A204.1 (cell line): ENCODE measurements around the gene INS.

Source experiments
- FAIRE-seq: peaks from 2 replicates; lab custom pipeline; 2012; peaks lifted over from hg19 to GRCh38; lab: Jason Lieb, UNC

INS gene

GRCh38 chr11:2164861-2165555 lies 4.0 kb upstream of the INS start:
- no peak for FAIRE-seq

GRCh38 chr11:2164081-2164480 lies 3.1 kb upstream of the INS start:
- no peak for FAIRE-seq

DNA sequence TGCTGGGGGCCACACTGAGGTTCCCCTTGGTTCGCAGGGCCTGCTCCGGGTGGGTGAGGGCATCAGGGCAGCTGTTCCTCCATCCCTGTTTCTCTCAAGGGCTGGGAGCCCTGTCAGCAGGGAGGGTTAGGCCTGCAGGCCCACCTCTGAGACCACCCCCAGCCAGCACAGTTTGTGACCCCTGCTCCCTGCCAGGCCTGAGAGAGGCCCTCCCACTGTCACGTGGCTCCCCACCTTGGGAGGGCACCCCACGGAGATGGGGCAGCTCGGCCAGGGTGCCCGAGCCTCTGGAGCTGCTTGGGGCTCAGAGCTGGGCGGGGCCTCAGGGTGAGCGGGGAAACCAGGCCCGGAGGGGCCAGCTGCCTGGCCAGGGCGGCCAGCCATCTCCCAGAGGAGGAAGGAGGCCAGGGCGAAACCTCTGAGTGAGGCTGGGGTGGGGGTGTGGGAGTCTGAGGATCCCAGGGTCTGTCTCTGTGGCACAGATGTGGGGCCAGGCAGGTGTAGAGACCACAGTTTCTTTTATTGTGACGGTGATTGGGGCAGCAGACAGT lies 2.5 kb upstream of the INS start:
- FAIRE-seq: no peak

DNA sequence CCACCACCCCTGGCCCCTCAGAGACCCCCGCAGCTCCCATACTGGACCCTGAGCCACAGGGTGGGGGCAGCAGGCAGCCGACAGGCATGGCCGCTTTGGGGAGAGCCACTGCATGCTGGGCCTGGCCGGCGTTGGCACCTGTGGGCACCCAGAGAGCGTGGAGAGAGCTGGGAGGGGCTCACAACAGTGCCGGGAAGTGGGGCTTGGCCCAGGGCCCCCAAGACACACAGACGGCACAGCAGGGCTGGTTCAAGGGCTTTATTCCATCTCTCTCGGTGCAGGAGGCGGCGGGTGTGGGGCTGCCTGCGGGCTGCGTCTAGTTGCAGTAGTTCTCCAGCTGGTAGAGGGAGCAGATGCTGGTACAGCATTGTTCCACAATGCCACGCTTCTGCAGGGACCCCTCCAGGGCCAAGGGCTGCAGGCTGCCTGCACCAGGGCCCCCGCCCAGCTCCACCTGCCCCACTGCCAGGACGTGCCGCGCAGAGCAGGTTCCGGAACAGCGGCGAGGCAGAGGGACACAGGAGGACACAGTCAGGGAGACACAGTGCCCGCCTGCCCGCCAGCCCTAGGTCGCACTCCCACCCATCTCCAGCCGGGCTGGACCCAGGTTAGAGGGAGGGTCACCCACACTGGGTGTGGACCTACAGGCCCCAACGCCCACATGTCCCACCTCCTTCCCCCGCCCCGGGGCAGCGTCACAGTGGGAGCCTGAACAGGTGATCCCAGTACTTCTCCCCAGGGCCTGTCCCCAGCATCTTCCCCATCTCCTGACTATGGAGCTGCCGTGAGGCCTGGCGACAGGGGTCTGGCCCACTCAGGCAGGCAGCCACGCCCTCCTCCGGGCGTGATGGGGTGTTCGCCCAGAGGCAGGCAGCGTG lies 1.2 kb downstream of the INS start:
- no peak for FAIRE-seq

DNA sequence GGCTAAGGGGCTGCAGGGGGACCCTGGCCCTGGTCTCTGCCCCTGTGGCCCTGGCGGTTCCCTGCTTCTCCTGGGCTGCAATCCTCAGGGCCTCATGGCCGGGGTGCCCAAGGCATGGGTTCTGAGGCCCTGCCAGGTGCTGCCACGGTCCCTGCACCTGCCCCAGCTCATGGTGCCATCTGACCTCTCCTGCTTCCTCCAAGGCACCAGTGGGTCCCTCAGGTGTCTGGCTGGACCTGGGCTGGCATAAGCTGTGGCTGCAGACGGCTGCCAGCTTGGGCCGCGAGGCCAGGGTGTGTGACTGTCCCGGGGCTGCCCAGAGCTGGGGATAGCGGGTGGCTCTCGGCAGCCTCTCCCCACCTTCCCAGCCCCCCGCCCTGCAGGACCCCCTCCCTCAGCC lies 2.0 kb downstream of the INS start:
- FAIRE-seq: no peak

DNA sequence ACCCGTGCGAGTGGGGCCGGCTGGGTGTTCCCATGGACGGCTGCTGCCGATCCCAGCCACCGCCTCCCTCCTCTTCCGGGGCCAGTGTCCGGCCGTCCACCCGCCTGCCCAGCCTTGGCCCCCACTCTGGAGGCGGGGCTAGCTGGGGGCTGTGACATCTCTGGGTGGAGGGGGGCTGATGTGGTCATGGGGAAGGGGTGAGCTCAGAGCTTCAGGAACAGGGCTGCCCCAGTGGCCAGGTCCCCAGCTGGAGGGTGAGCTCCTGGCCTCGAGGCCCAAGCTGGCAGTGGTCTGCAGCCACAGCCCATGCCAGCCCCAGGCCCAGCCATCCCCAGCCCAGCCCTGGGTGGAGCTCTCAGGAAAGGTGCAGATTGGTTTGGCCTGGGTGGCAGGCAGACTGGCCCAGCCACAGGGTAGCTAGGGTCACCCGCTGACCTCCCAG lies 2.7 kb downstream of the INS start:
- FAIRE-seq: no peak

DNA sequence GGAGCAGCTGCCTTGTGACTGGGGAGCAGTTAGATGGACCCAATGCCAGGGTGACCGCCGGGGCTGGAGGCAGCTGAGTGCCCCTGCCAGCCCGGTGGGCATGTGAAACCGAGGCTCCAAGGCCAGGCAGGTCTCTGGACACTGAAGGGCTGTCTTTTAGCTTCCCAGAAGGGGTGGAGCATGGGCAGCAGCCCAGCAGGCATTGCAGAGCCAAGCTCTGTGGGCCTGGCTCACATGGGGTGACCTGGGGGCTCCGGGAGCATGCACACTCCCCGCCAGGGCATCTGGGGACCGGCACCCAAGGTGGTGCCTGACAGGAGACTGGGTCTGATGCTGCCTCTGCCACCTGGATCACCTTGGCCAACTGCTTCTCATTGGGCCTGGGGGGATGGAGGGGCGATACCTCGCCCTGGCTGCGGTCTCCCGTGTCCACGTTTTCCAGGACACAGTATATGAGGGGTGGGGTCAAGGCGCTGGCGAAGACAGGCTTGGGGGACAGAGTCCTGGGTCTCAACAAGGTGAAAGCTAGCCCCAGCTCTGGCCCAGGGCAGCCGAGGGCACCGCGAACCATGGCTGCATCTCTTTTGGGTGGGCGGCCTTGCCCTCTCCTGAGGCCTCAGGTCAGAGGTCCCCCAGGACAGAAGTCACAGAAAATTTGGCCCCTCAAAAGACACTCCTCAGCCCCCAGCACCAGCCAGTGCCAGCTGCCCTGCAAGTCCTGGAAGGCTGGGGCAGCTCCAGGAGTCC lies 3.5 kb downstream of the INS start:
- no peak for FAIRE-seq

DNA sequence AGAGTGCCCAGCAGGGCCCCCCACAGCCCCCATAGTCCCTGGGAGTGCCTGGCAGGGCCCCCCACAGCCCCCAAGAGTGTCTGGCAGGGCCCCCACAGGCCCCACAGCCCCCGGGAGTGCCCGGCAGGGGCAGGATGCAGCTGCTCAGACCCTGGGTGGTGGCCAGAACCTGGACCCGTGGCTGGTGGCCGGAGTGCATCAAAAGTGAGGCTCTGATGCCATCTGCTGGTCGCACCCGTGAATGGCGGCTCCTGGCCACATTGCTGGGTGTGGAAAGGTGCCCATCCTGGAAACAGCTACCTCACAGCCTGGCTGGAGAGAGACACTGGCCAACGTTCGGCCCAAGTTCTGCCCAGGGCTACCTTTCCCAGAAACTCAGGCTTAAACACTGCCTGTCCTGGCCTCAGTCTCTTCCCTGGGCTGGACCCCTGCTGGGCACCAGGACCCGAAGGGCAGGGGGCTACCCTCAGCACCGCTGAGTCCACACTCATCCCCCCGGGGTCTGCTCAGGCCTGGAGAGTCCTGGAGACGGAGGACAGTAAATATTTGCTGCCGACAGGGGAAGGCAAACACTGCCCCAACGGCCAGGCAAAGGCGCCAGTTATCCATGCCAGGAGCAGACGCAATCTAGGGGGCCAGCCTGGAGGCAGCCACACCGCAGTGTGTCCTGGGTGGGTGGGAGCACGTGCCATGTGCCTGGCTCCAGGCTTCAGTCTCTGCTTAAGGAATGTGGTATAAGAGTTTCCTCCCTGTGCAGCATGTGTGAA lies 4.4 kb downstream of the INS start:
- no peak for FAIRE-seq

GRCh38 chr11:2155511-2155910 lies 5.5 kb downstream of the INS start:
- FAIRE-seq: no peak

GRCh38 chr11:2154889-2155288 lies 6.1 kb downstream of the INS start:
- no peak for FAIRE-seq

DNA sequence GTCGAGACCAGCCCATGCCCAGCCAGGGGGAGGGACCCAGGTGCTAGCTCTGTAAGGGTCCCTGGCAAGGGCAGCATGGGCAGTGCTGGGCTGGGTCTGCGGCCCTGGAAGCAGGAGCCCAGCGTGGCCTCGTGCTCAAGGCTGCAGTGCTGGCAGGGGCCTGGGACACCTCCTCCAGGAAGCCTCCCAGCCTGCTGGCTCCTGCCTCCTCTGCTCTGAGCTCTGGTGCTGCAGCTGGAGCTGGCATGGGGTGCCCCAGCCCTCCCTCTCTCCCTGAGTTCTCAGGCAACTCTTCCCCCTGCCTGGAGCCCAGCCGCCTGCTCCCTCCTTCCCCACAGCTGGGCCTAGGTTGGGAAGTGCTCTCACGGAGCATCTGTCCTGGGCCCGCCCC lies 6.8 kb downstream of the INS start:
- no peak for FAIRE-seq

DNA sequence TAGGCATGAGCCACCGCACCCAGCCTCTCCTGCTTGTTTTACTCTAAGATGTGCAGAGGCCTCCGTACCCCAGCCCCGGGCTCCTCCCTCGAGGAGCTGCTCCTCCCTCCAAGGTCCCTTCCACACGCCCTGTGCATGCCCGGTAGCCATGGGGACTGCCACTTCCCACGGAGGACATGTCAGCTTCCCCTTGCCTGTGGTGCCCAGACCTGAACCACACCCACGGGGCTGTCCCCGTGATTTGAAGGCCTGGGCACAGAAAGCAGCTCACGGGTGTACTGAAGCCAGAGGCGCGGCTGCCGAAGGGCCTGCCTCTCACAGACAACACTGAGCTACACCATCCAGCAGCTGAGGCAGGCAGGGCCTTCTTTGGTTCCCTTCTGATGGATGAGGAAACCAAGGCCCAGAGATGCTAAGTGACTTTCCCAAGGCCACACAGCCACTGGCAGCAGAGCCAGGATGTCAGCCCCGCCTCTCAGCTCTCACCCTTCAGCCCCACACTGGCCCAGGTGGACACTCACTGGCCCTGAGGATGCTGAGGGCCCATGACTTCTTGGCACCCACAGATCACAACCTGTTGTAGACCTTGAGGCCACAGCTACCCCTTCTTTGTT lies 7.3 kb downstream of the INS start:
- no peak for FAIRE-seq

GRCh38 chr11:2151500-2152257 lies 9.3 kb downstream of the INS start:
- FAIRE-seq: peak; percentile 21

DNA sequence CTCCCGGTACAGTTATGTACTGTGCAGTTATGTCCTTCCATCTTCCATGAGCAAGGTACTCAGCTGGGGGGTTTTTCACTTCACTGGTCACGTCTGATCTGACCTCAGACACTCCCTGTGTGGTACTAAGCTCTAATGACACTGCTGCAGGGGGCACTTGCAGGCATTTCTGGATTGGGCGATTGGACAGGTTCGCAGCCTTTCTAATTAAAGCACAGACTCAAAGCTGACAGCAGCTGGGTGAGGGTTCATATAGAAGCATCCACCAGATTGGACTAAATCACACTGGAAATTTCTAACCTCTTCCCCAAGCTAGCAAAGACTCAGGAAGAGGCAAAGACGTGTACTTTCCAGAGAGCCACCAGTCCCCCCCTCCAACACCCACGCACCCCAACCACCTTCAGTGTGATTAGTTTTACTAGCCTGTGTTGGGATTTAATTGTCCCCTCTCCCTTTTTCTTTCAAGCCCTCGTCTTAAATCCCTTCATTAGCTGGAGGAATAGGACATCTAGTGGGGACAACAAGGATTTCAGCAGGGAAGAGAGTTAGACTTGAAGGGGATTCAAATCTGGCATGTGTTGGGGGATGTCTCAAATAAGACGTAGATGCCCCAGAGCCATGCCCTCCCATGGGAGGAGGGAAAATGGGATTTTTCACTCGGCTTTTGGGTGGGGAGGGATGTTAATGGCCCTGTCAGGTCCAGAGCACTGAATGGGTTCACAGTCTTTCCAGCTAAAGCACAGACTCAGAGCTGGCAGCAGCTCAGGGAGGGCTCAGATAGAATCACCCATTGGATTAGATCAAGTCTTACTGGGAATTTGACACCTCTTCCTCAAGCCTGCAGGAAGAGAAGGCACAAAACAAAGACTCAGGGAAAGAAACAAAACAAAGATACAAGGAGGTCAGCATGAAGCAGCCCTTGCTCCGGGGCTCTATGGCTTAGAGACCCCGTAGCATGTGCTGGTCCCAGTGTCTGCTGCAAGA lies 10.9 kb downstream of the INS start:
- FAIRE-seq: no peak

- no peak for FAIRE-seq
Measured at GRCh38 chr11:2149460-2149859, 11.5 kb downstream of the INS start.

DNA sequence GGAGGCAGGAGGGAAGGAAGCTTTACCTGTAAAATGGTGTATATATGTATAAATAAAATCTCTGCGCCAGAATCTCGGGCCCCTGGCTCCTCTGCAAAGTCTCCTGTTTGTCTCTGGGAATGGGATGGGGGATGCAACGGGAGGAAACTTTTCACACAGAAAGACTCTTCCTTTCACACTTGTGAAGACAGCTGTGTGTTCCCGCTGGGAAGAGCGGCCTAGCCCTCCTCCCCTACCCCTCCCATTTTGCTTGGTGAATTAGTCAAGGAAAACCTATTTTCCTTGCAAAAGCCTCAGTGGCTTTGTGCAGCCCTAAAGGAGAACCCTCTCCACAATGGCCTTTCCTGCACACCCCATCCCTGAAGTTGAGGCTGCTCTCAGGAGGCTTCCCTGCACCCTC lies 12.4 kb downstream of the INS start:
- no peak for FAIRE-seq

DNA sequence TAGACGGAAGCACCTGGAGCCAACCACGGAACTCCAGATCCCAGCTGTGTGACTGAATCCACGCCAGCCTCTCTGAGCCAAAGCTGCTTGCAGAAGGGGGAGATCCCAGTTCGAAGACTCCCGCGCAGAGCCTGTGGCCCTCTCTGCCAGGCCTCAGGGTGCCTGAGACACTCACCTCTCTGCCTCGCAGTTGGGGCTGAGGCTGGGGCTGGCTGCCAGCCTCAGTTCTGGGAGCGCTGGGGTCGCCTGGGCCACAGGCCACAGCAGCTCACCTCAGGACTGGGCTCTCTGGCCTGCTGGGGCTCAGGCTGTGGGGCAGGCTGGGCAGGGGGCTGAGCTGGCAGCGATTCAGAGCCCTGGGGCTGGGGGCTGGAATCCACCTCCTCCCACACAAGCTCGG lies 13.6 kb downstream of the INS start:
- no peak for FAIRE-seq

DNA sequence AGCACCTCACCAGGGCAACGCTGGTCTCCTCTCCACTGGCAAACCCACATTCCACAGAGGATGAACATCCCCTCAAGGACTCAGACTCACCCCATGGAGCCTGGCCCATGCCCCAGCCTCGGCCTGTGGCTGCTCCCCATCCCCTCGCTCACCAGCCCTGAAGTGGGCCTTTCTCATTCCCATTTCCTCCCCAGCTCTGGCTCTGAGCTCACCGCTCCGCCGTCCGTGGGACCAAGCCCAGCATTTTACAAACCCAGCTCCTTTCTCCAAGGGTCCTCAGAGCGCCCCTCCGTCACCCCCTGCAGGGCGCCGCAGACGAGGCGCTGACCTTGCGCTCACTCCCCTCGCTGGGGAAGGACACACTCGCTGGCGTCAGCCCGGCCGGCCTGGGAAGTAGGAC lies 15.0 kb downstream of the INS start:
- FAIRE-seq: no peak

DNA sequence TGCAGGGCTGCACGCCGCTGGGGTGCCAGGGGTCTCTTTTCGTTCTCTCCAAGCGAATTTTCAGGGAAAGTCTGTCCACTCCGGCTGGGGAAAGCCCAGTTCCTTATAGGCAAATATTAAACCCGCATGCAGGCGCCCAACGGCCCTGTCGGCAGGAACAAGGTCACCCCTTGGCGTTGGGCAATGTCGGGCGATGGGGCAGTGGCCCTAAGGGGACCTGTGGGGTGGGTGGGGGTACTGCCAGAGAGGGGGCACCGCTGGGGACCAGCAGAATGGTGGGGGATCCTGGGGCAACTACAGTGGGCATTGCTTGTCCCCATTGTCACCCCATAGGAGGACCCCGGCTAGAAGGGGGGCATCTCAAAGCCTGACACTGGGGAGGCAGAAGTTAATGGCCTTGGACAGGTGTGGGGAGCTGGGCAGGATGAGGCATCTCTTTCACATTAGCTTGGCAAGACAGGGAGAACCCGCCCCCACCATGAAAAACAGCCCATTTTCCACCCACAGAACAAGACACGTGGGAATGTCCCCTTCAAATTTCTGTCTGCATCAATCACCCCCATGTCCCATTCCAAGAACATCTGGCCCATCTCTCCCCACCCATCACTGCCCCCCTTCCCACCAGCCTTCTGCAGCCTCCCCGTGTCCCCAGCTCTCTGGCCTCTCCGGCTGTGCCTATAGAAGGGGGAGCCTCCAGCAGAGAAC lies 16.3 kb downstream of the INS start:
- no peak for FAIRE-seq
